Ascending aorta (tissue), 2 donors: Measurements from ENCODE around the gene OR2W3. TPM values are rescaled to one million over a fixed set of nuclear protein-coding genes. Genes with fewer than 3 reads are reported as not detected.

Experiments used
- DNase-seq, 2 donors: peaks; one replicate each; pipeline ENCODE4 v3.0.0-alpha.2; 2019; ENCODE audit warnings: low spot score in 2 of 2
- H3K27ac ChIP-seq, 2 donors: fragments of 200-600 bp; sonication (generic); one replicate each; pipeline ENCODE4 v1.5.1; 2016 to 2017; ENCODE audit warnings: mild to moderate bottlenecking in 1 of 2
- H3K27me3 ChIP-seq: fragments of 200-600 bp; sonication (generic); one replicate; pipeline ENCODE4 v1.5.1; 2017
- H3K36me3 ChIP-seq, 2 donors: fragments of 200-600 bp; sonication (generic); one replicate each; pipeline ENCODE4 v1.5.1; 2016
- H3K4me1 ChIP-seq, 2 donors: fragments of 200-600 bp; sonication (generic); one replicate each; pipeline ENCODE4 v1.5.1; 2016 to 2017; ENCODE audit warnings: mild to moderate bottlenecking in 1 of 2
- H3K4me3 ChIP-seq, 2 donors: fragments of 200-600 bp; sonication (generic); one replicate each; pipeline ENCODE4 v1.5.1; 2016 to 2017; ENCODE audit warnings: mild to moderate bottlenecking in 1 of 2
- H3K9me3 ChIP-seq, 2 donors: fragments of 200-600 bp; sonication (generic); one replicate each; pipeline ENCODE4 v1.5.1; 2016
- intact Hi-C: fragments of 100-400 bp; cut with DNase I; formaldehyde crosslinking; loops from one replicate; pipeline ENCODE4 v1.15.1; 2023
- total RNA-seq: library from RNA; depleted of rRNA; stranded (reverse); fragments of >200 nt; gene quantifications from one replicate; pipeline ENCODE4 v1.1.0, GENCODE V29; 2016
- TF ChIP-seq, protein P1 (sequence below), 3 experiments: fragments of 200-600 bp in 2 of 3; fragments of 450-650 bp in 1 of 3; sonication (generic) in 2 of 3; IDR thresholded peaks; one replicate each; pipeline ENCODE4 v1.5.1; 2016 to 2019; ENCODE audit warnings: antibody characterized with exemption in 3 of 3, mild to moderate bottlenecking in 1 of 3, moderate library complexity in 1 of 3

The OR2W3 gene
- total RNA-seq, 1 donor from 2014 or later: not detected

DNA sequence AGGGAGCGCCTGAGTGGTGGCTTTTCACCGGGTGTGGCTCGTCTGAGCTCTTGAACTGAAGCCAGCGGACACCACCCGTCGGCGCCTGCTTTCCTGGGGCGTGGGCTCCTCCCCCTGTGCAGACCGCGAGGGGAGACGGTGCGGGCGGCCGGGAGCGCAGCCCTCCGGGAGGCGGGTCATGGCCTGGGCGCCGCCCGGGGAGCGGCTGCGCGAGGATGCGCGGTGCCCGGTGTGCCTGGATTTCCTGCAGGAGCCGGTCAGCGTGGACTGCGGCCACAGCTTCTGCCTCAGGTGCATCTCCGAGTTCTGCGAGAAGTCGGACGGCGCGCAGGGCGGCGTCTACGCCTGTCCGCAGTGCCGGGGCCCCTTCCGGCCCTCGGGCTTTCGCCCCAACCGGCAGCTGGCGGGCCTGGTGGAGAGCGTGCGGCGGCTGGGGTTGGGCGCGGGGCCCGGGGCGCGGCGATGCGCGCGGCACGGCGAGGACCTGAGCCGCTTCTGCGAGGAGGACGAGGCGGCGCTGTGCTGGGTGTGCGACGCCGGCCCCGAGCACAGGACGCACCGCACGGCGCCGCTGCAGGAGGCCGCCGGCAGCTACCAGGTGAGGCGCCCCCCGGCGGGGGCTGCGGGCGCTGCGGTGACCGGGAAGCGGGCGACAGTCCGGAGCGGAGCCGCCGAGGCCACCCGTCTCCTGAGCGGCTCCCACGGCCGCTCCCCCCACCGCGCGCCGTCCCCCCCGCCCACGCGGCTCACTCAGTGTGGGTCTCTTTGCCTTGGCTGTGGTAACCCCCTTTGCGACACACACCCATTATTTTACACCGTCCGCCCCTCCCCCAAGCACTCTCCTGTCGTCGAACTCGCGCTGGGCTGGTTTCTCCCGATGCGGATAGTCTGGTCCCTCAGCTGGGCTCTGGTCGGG is 38.1 kb upstream of the OR2W3 start, which contains the start of gene TRIM58:
Gene TRIM58 (plus strand): TSS at position 119 of the 916 bp plus-strand sequence. CDS start 60 bp downstream, at position 179.
- intact Hi-C loops: no loop called here

DNA sequence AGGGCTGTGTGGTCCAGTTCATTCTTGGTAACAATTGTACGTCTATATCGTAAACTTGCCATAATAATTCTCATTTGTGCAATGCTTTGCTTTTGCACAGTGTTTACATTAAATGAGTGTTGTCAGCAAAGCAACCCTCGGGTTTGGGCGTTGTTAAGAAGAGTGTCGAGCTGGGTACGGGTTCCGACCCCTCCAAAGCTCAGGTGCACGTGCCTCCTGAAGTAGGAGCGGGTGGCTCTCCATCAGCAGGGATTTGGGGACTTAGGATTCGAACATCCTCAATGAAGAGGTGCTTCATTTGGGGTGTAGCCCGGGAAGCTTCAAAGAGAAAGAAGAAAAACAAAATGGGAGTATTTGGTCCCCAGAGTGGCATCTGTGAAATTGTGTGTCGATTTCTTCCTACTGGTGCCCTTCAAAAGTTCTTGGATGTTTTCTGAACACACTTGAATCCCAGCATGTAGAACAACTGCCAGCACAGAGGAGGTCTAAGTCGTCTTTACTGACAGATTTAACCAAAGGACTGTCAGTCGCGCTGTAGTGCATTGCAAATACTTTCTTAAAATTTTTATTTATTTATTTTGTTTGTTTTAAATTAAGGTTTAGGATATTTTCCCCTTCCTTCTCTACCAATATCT is 37.3 kb upstream of the OR2W3 start:
- Histone ChIP-seq H3K27ac (no peak overlapping the region), H3K27me3 (peaks cover 5% of the 10 kb centered on the region), H3K4me1 (no peaks in the 10 kb centered on the region), H3K36me3 (no peaks in the 10 kb centered on the region), H3K9me3 (no peaks in the 10 kb centered on the region), H3K4me3 (peak overlapping the region; percentile 57 to 68)
- intact Hi-C loops: no loop called here
- TF ChIP-seq, protein P1, sequence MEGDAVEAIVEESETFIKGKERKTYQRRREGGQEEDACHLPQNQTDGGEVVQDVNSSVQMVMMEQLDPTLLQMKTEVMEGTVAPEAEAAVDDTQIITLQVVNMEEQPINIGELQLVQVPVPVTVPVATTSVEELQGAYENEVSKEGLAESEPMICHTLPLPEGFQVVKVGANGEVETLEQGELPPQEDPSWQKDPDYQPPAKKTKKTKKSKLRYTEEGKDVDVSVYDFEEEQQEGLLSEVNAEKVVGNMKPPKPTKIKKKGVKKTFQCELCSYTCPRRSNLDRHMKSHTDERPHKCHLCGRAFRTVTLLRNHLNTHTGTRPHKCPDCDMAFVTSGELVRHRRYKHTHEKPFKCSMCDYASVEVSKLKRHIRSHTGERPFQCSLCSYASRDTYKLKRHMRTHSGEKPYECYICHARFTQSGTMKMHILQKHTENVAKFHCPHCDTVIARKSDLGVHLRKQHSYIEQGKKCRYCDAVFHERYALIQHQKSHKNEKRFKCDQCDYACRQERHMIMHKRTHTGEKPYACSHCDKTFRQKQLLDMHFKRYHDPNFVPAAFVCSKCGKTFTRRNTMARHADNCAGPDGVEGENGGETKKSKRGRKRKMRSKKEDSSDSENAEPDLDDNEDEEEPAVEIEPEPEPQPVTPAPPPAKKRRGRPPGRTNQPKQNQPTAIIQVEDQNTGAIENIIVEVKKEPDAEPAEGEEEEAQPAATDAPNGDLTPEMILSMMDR (IDR thresholded peaks at IDR 0.05): no peak
- DNase-seq: no peak

More for the DNA sequence above, 38.1 kb upstream of the OR2W3 start, which contains the start of gene TRIM58:
- no peaks in the 10 kb centered on the region for H3K36me3 ChIP-seq
- TF ChIP-seq, protein P1 (IDR thresholded peaks at IDR 0.05): no peak
- peak within 1 kb of the TSS; percentile 57 to 68 for H3K4me3 ChIP-seq
- no peaks in the 10 kb centered on the region for H3K9me3 ChIP-seq
- H3K27me3 ChIP-seq: peaks cover 5% of the 10 kb centered on the region
- no peaks in the 10 kb centered on the region for H3K4me1 ChIP-seq
- no peak within 1 kb of the TSS for H3K27ac ChIP-seq
- peak in 1 of 2 donors; percentile 72 for DNase-seq

DNA sequence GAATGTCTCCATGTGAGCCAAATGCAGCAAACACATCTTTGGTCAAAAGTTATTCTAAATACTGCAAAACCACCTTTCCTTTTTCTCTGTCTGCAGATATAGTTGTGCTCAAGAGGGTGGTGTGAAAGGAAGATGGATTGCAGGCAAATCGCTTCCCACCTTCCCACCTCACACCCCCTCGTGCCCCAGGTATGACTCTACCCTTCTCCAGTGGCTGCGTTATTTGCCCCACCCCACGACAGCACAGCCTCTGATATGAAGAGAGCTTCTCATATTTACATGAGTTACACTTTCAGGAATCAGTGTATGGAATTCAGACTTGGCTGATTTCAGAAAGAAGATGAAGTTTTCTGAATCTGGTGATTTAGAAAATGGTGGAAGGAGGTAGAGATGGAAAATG is 32.6 kb upstream of the OR2W3 start:
- no peaks in the 10 kb centered on the region for H3K9me3 ChIP-seq
- intact Hi-C loops: no loop called here
- no peak overlapping the region for H3K27ac ChIP-seq
- H3K4me3 ChIP-seq: no peak overlapping the region
- H3K36me3 ChIP-seq: peaks cover 0 to 5% of the 10 kb centered on the region in 2 donors
- no peak for DNase-seq
- no peaks in the 10 kb centered on the region for H3K27me3 ChIP-seq
- TF ChIP-seq, protein P1 (IDR thresholded peaks at IDR 0.05): no peak
- no peaks in the 10 kb centered on the region for H3K4me1 ChIP-seq

DNA sequence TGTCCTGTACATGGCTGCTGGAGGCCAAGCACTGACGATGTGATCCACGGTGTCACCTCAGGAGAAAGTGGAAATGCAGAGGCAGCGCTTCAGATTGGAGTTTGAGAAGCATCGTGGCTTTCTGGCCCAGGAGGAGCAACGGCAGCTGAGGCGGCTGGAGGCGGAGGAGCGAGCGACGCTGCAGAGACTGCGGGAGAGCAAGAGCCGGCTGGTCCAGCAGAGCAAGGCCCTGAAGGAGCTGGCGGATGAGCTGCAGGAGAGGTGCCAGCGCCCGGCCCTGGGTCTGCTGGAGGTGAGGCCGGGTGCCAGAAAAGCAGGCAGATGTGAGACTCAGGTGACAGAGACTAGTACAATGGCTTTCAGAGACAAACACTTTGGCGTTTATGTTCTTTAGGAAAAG is 30.7 kb upstream of the OR2W3 start:
- TF ChIP-seq, protein P1 (IDR thresholded peaks at IDR 0.05): no peak
- no peaks in the 10 kb centered on the region for H3K9me3 ChIP-seq
- no peaks in the 10 kb centered on the region for H3K4me1 ChIP-seq
- H3K4me3 ChIP-seq: no peak overlapping the region
- intact Hi-C loops: no loop called here
- DNase-seq: no peak
- H3K36me3 ChIP-seq: peaks cover 0 to 11% of the 10 kb centered on the region in 2 donors
- no peak overlapping the region for H3K27ac ChIP-seq
- H3K27me3 ChIP-seq: no peaks in the 10 kb centered on the region

DNA sequence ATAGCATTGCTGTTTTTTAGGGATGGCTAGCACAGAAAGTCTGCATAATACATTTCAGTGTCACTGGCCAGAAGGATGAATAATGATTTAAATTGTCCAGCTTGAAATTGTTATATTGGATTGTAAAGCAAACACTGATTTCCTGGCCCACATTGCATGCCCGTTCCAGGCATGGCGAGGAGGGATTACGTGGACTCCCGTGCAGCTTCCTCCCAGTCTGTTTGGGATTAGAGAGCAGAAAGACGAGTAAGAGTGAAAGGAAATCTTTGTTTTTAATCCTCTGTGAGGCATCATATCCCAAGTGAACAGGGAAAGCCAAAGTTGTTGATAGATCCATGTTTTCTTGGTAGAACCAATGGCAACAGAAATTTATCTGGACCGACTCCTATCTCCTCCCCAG is 30.0 kb upstream of the OR2W3 start:
- TF ChIP-seq, protein P1 (IDR thresholded peaks at IDR 0.05): no peak
- peaks cover 0 to 11% of the 10 kb centered on the region in 2 donors for H3K36me3 ChIP-seq
- H3K9me3 ChIP-seq: no peaks in the 10 kb centered on the region
- H3K4me1 ChIP-seq: no peaks in the 10 kb centered on the region
- DNase-seq: no peak
- intact Hi-C loops: no loop called here
- H3K27me3 ChIP-seq: no peaks in the 10 kb centered on the region
- no peak overlapping the region for H3K4me3 ChIP-seq
- H3K27ac ChIP-seq: no peak overlapping the region
